K562 (cell line): ENCODE measurements around the gene ZNF441. TPM values are rescaled to one million over a fixed set of nuclear protein-coding genes. Genes with fewer than 3 reads are reported as not detected.

Experiments
- CBX3 ChIP-seq, 2 experiments: IDR thresholded peaks; 1 replicate in 1 of 2; 2 replicates in 1 of 2; pipeline ENCODE4 v1.6.1; 2012; ENCODE audit warnings: inconsistent platforms in 2 of 2, low read length in 2 of 2, borderline replicate concordance in 1 of 2, control low read depth in 1 of 2
- CHD2 ChIP-seq: IDR thresholded peaks from 2 replicates; pipeline ENCODE4 v1.6.1; 2011; ENCODE audit warnings: low read depth, low read length
- DACH1 ChIP-seq: fragments of 450-650 bp; IDR thresholded peaks from 2 replicates; pipeline ENCODE4 v1.6.1; 2018; ENCODE audit not compliant: partially characterized antibody
- FOXK1 ChIP-seq: sonication (generic); formaldehyde crosslinking; IDR thresholded peaks from 2 replicates; pipeline ENCODE4 v1.8.0; 2022; ENCODE audit warnings: missing genetic modification reagents, mild to moderate bottlenecking, borderline replicate concordance
- GTF2E2 ChIP-seq: fragments of 200-800 bp; sonication (Bioruptor generic); IDR thresholded peaks from 2 replicates; pipeline ENCODE4 v1.6.1; 2016; ENCODE audit warnings: missing genetic modification characterization, missing compliant biosample characterization
- HDAC8 ChIP-seq: fragments of 450-650 bp; IDR thresholded peaks from 2 replicates; pipeline ENCODE4 v1.6.1; 2016; ENCODE audit warnings: mild to moderate bottlenecking, missing genetic modification characterization, moderate library complexity, missing compliant biosample characterization
- HMBOX1 ChIP-seq: sonication (generic); IDR thresholded peaks from 2 replicates; pipeline ENCODE4 v1.6.1; 2016
- MTA2 ChIP-seq: fragments of 450-650 bp; IDR thresholded peaks from 2 replicates; pipeline ENCODE4 v1.6.1; 2016; ENCODE audit warnings: low read depth
- RUNX1 ChIP-seq: sonication (generic); IDR thresholded peaks from 2 replicates; pipeline ENCODE4 v1.6.1; 2016; ENCODE audit warnings: antibody characterized with exemption, low read depth
- SMC3 ChIP-seq: conservative IDR thresholded peaks from 2 replicates; pipeline ENCODE4 v1.6.1; 2011; ENCODE audit warnings: low read depth, low read length, improper control_type of control experiment; ENCODE audit not compliant: insufficient read depth
- SRSF1 ChIP-seq: fragments of 200-400 bp; formaldehyde crosslinking; IDR thresholded peaks from 2 replicates; pipeline ENCODE4 v1.6.1; 2017; ENCODE audit warnings: mild to moderate bottlenecking, low read depth, low read length, moderate library complexity
- THAP7 ChIP-seq: fragments of 250-450 bp; sonication (Bioruptor Pico); IDR thresholded peaks from 2 replicates; pipeline ENCODE4 v1.5.0; 2021
- THRB ChIP-seq: fragments of 450-650 bp; formaldehyde crosslinking; conservative IDR thresholded peaks from 2 replicates; pipeline ENCODE4 v1.4.0; 2022; ENCODE audit warnings: mild to moderate bottlenecking, missing genetic modification characterization
- TSC22D4 ChIP-seq: fragments of 450-650 bp; IDR thresholded peaks from 2 replicates; pipeline ENCODE4 v1.6.1; 2016; ENCODE audit warnings: missing genetic modification characterization, missing biosample characterization, control low read depth
- ZBTB43 ChIP-seq: sonication (generic); formaldehyde crosslinking; IDR thresholded peaks from 2 replicates; pipeline ENCODE4 v1.8.0; 2023; ENCODE audit warnings: mild to moderate bottlenecking, missing genetic modification reagents
- ZNF263 ChIP-seq: sonication (generic); formaldehyde crosslinking; IDR thresholded peaks from 2 replicates; pipeline ENCODE4 v1.8.0; 2022; ENCODE audit warnings: mild to moderate bottlenecking, missing genetic modification reagents, borderline replicate concordance
- ZNF436 ChIP-seq: fragments of 250-450, 450-650 bp; sonication (Bioruptor Pico); formaldehyde crosslinking; IDR thresholded peaks from 2 replicates; pipeline ENCODE4 v1.7.0; 2020; ENCODE audit warnings: mild to moderate bottlenecking
- polyA plus RNA-seq, 8 experiments: library from polyadenylated mRNA; depleted of rRNA in 4 of 8; stranded (reverse) in 5 of 8; unstranded in 3 of 8; fragments of >200 nt; fragmentation: Nextera tagmentation in 2 of 8; fragmentation: Illumina TruSeq in 1 of 8; extraction: Ambion mirVana in 2 of 8; extraction: Trizol in 1 of 8; gene quantifications; 2 replicates each; pipeline versions ENCODE4 v1.2.1 to v1.2.3, GENCODE V29; 2011 to 2014; ENCODE audit warnings: inconsistent platforms in 1 of 8, missing spikeins in 1 of 8
- total RNA-seq, 7 experiments: library from RNA; depleted of rRNA in 6 of 7; stranded (reverse); fragments of >200 nt in 6 of 7; fragmentation: Illumina TruSeq in 2 of 7; extraction: Trizol in 2 of 7; gene quantifications; 2 replicates each; pipeline versions ENCODE4 v1.2.1 to v1.2.3, GENCODE V29; 2011 to 2021; ENCODE audit warnings: low replicate concordance in 1 of 7
- TF ChIP-seq, protein P1 (sequence below), 3 experiments: fragments of 200-800 bp in 1 of 3; fragments of 250-450 bp in 1 of 3; fragments of 450-650 bp in 1 of 3; sonication (Bioruptor Pico) in 1 of 3; sonication (Bioruptor generic) in 1 of 3; formaldehyde crosslinking in 1 of 3; IDR thresholded peaks; 2 replicates each; pipeline versions ENCODE4 v1.6.1 to v1.8.0; 2016 to 2022; ENCODE audit warnings: mild to moderate bottlenecking in 2 of 3, missing genetic modification characterization in 2 of 3, missing compliant biosample characterization in 1 of 3, moderate library complexity in 1 of 3

ZNF441 gene
- total and polyA plus RNA-seq, 9 of the 15 experiments (the other 6 are each of a cell fraction or from before 2014, with no cell fraction given): 1.9 to 14.0 (median 7.8) TPM

DNA sequence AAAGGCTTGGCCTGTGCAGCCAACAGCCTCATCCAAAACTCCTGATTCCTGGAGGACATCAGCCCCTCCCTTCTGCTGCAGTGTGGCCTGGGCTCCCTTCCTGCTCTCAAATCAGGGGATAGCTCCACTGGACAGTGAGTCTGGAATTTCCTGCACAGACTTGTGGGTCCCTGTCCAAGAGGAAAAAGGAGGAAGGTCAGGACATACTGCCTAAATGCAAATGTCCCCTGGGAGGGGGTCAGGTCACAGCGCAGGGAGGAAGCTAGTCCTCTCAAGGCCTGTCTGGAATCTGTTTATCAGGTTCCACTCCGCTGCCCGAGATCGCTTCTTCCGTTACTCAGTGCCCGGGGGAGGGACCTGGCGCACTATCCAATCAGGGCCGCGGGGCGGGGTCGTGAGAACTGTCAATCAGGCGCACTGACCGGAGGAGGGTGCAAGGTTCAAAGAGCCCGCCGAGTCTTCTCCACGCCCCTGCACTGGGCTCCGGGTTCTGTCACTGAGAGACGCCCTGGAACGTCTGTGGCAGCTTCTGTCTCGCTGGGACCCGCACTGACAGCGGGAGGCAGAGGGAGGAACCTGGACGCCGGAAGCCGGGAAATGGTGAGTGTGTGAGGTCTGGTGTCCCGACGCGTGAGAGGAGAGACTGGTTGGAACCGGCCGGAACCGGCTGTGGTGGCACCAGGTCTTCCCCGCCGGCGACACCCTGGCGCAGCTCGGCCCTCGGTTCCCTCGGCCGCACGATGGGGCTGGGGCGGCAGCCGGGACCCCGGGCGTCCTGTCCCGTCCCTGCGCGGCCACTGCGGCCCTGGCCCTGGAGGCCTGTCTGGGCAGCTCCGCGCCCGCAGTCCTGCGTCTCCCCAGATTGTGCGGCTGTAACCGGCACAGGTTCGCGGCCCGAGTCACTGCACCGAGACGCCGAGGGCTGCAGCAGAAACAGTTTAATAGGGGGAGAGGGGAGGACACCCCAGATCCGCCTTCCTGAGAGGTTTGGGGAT, at the start of gene ZNF441 (continued):
- no peak for TF ChIP-seq HMBOX1
- no peak for TF ChIP-seq TSC22D4 (tag)
- 0 out of 2 replicates have a peak, but pooled peaks have one; percentile 19 for TF ChIP-seq ZNF263 (CRISPR knock-in tag)
- 0 out of 2 replicates have a peak, but pooled peaks have one; percentile 38 for TF ChIP-seq FOXK1 (CRISPR knock-in tag)
- no peak for TF ChIP-seq SRSF1
- no peak for TF ChIP-seq THAP7 (CRISPR knock-in tag)
- TF ChIP-seq ZBTB43 (CRISPR knock-in tag): no peak
- peak; percentile 70 for TF ChIP-seq CHD2
- TF ChIP-seq DACH1: no peak
- peak; percentile 74; the same call in 1 of the 2 replicates for TF ChIP-seq THRB (CRISPR knock-in tag)
- TF ChIP-seq, protein P1, sequence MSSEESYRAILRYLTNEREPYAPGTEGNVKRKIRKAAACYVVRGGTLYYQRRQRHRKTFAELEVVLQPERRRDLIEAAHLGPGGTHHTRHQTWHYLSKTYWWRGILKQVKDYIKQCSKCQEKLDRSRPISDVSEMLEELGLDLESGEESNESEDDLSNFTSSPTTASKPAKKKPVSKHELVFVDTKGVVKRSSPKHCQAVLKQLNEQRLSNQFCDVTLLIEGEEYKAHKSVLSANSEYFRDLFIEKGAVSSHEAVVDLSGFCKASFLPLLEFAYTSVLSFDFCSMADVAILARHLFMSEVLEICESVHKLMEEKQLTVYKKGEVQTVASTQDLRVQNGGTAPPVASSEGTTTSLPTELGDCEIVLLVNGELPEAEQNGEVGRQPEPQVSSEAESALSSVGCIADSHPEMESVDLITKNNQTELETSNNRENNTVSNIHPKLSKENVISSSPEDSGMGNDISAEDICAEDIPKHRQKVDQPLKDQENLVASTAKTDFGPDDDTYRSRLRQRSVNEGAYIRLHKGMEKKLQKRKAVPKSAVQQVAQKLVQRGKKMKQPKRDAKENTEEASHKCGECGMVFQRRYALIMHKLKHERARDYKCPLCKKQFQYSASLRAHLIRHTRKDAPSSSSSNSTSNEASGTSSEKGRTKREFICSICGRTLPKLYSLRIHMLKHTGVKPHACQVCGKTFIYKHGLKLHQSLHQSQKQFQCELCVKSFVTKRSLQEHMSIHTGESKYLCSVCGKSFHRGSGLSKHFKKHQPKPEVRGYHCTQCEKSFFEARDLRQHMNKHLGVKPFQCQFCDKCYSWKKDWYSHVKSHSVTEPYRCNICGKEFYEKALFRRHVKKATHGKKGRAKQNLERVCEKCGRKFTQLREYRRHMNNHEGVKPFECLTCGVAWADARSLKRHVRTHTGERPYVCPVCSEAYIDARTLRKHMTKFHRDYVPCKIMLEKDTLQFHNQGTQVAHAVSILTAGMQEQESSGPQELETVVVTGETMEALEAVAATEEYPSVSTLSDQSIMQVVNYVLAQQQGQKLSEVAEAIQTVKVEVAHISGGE (CRISPR knock-in tag; IDR thresholded peaks at IDR 0.05): peak in 2 of 3 experiments; percentile 64 to 89; a peak in 4 of 6 replicates
- TF ChIP-seq CBX3 (IDR thresholded peaks at IDR 0.05; ENCODE audit: borderline replicate concordance in 1 of 2, low read length in 2 of 2): 0 out of 3 replicates have a peak, but pooled peaks of 1 of the 2 experiments have one; percentile 13
- TF ChIP-seq SMC3: no peak
- TF ChIP-seq MTA2: no peak
- TF ChIP-seq HDAC8 (tag): no peak
- TF ChIP-seq ZNF436 (CRISPR knock-in tag): no peak
- no peak for TF ChIP-seq GTF2E2 (tag)
- TF ChIP-seq RUNX1: 0 out of 2 replicates have a peak, but pooled peaks have one; percentile 23
